Astrocyte of the cerebellum (primary cell): ENCODE data around the gene NXN.
A peak's percentile ranks its signal among the peaks of the same experiment; 100 is the strongest.
"Not testable (repeated sequence)": the region's sequence is repeated elsewhere in the genome, so short reads cannot be mapped to it uniquely, and the experiment has no call there.

Experiments used
- DNase-seq: peaks from one replicate; pipeline ENCODE4 v3.0.0-alpha.2; 2011; ENCODE audit warnings: low read depth
- H3K4me3 ChIP-seq: 2 replicates; pipeline ENCODE4 v1.5.1; 2011; ENCODE audit warnings: mild to moderate bottlenecking, low read depth, low read length, moderate library complexity
- in situ Hi-C: cut with HindIII; loops from 2 replicates; pipeline ENCODE4 v1.10.0; 2017; ENCODE audit warnings: low sequenced_read_pairs
- TF ChIP-seq, protein P1 (sequence below): IDR thresholded peaks from 2 replicates; pipeline ENCODE4 v1.5.1; 2012; ENCODE audit warnings: low read length, low read depth, moderate library complexity, mild to moderate bottlenecking; ENCODE audit errors: missing control alignments

NXN gene

DNA sequence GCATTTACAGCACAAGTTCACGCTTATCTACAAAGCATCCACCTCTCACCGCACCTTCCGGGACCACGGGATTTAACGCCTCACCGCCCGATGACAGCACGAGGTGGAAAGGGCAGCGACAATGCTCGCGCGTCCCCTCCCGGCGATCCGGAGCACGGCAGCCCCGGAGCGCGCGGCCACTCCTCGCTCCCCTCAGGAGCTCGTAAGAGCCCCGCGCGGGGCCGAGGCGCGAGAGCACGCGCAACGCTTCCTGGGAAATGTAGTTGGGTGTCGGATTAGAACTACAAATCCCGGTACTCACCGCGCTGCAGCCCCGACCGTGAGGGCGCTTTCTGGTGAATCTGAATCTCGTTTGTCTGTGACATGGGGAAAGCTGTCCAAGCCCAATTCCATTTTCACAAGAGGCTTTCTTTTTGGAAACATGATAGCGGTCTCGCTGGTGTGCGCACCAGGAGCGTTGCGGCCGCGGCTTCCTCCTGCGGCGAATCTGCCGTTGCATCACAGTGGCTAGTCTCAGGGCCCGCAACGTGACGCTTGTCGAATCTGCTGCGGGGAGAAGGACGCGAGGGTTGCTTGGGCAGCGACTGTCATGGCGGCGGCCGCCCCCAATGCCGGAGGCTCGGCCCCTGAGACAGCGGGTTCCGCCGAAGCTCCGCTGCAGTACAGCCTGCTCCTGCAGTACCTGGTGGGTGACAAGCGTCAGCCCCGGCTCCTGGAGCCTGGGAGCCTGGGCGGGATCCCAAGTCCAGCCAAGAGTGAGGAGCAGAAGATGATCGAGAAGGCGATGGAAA, 17.2 kb upstream of the NXN start, which contains the start of gene TIMM22:
Gene TIMM22 (plus strand): TSS at position 576 of the 791 bp plus-strand sequence. CDS start 14 bp downstream, at position 590.
- DNase-seq, result peak; percentile 95
- in situ Hi-C loops, result loop anchor here (25.0 kb wide), 1 partner anchor 209 kb away; the partner anchor contains the start of genes GLOD4 and MRM3
- TF ChIP-seq, protein P1, sequence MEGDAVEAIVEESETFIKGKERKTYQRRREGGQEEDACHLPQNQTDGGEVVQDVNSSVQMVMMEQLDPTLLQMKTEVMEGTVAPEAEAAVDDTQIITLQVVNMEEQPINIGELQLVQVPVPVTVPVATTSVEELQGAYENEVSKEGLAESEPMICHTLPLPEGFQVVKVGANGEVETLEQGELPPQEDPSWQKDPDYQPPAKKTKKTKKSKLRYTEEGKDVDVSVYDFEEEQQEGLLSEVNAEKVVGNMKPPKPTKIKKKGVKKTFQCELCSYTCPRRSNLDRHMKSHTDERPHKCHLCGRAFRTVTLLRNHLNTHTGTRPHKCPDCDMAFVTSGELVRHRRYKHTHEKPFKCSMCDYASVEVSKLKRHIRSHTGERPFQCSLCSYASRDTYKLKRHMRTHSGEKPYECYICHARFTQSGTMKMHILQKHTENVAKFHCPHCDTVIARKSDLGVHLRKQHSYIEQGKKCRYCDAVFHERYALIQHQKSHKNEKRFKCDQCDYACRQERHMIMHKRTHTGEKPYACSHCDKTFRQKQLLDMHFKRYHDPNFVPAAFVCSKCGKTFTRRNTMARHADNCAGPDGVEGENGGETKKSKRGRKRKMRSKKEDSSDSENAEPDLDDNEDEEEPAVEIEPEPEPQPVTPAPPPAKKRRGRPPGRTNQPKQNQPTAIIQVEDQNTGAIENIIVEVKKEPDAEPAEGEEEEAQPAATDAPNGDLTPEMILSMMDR, result peak; percentile 84
- H3K4me3 ChIP-seq, result peak within 1 kb of the TSS; percentile 99

DNA sequence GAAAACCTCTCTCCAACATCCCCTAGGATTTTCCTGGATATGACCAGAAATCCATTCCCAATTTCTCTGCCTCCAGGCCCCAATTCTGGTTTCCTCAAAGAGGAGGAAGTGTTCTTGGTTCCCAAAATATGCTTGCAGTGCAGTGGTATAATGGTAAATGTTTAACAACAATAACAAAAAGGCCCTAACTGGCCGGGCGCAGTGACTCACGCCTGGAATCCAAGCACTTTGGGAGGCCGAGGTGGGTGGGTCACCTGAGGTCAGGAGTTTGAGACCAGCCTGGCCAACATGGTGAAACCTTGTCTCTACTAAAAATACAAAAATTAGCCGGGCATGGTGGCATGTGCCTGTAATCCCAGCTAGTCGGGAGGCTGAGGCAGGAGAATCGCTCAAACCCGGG, 15.7 kb upstream of the NXN start:
- not testable (repeated sequence) for H3K4me3 ChIP-seq, DNase-seq
- in situ Hi-C loops, result loop anchor here (25.0 kb wide), 1 partner anchor 208 kb away; the partner anchor contains the start of genes GLOD4 and MRM3

DNA sequence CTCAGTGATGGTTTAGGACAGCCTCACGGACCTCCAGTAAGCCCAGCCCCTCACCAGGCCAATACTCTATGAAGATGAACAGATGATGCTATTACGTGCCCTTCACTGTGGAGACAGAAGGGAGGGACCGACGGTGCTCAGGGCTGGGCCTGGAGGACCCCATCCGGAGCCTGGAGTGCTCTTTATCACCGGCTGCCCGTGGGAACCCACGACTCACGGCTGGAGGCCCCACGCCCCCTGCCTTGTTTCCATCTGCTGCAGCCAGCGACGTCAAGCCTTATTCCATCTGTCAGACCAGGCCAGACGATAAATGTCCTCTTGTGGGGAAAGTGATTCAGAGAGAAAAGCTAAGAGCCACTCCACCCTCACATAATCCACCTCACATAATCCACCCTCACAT, 13.4 kb upstream of the NXN start:
- in situ Hi-C loops, result loop anchor here (25.0 kb wide), 1 partner anchor 206 kb away; the partner anchor contains the start of genes GLOD4 and MRM3
- no peak overlapping the region for H3K4me3 ChIP-seq
- TF ChIP-seq, protein P1, result no peak
- DNase-seq, result no peak

DNA sequence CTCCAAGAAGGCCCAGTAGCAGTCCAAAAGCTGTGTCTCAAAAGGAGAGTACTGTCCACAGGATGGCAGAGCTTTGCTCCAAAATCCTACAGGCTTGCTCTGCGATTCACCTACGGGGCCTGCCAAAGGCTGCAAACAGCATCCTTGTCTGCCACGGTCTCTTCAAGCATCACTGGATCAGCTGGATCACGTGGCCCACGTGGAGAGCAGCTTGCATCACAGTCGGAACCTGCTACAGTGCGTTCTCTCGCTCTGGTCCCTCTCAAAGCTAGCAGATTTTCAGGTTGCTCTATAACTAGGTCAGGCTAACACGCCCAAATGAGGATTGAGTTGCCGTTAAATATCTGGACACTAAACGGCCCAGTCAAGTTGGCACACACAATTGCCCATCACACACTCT, 9.0 kb upstream of the NXN start:
- H3K4me3 ChIP-seq, result no peak overlapping the region
- no peak for DNase-seq
- in situ Hi-C loops, result loop anchor here (25.0 kb wide), 1 partner anchor 201 kb away; the partner anchor contains the start of genes GLOD4 and MRM3
- TF ChIP-seq, protein P1, result no peak

DNA sequence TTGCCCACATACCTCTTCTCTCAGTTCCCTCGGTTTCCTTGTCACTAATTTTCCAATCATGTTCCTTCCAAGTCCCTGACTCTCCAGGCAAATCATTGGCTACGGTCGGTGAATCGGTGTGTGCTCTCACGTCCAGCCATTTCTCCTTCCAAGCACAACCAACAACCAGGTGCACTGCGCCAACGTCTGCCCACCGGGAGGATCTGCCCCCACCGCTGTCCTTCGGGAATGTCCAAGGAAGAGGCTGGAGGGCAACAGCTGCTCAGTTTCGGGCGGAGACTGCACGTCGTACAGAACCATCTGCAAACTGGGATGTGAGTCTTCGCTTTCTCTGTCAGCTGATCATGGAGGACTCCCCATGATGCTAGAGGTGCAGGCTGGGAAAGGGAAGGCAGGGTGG, 8.4 kb upstream of the NXN start:
- no peak overlapping the region for H3K4me3 ChIP-seq
- in situ Hi-C loops, result loop anchor here (25.0 kb wide), 1 partner anchor 201 kb away; the partner anchor contains the start of genes GLOD4 and MRM3
- TF ChIP-seq, protein P1, result no peak
- no peak for DNase-seq

DNA sequence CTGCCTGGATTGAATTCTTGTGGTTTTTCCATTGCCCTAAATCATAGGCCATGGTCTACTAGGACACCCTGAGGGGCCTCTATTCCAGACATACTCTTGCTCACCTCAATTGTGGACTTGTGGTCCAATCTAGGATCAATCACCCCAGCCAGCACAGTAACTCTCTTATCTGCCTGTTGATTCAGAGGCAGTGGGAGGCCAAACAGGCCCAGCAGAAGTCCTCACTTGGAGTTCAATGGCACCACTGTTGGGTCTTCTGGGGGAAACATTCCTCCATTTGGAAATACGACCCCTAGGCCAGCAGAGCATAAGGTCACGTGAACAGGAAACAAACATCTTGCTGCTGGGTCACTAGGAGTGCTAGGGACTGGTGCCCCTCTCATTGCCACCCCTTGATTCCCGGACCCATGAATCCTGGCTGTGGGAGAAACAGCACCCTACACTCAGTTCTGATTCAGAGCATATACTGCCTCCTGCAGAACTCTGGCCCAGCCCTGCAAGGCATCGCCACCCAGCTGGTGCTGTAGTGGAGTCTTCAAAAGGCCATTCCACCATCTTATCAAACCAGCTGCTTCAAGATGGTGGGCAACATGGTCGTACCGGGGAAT, 6.8 kb upstream of the NXN start:
- TF ChIP-seq, protein P1, result no peak
- in situ Hi-C loops, result loop anchor here (25.0 kb wide), 1 partner anchor 199 kb away; the partner anchor contains the start of genes GLOD4 and MRM3
- no peak for DNase-seq
- no peak overlapping the region for H3K4me3 ChIP-seq
